Stimulated activated naive CD8-positive, alpha-beta T cell treated with anti-CD3 and anti-CD28 coated beads, Interleukin-15, amount 100 ng/mL, for 72 hours (primary cell): Measurements from ENCODE around the gene LHX5.
A peak's percentile ranks its signal among the peaks of the same experiment; 100 is the strongest.

Experiments
- ATAC-seq: fragments of 150-1000 bp; cut with Tn5 transposase; 2 replicates; pipeline ENCODE4 v1.10.0; 2021; ENCODE audit warnings: mild to moderate bottlenecking, moderate library complexity
- DNase-seq, 2 donors: peaks; one replicate each; pipeline ENCODE4 v3.0.0; 2021 to 2022
- H3K27ac Mint-ChIP-seq, 2 donors: one replicate each; pipeline ENCODE4 v1.8.0; 2022; ENCODE audit warnings: mild to moderate bottlenecking in 2 of 2, mixed read lengths in 2 of 2, moderate library complexity in 2 of 2
- H3K27me3 Mint-ChIP-seq: one replicate; pipeline ENCODE4 v1.8.0; 2022; ENCODE audit warnings: mixed read lengths
- H3K4me1 Mint-ChIP-seq: one replicate; pipeline ENCODE4 v1.8.0; 2022; ENCODE audit warnings: mild to moderate bottlenecking, mixed read lengths
- H3K4me3 Mint-ChIP-seq, 2 donors: one replicate each; pipeline ENCODE4 v1.8.0; 2022; ENCODE audit warnings: mild to moderate bottlenecking in 2 of 2, mixed read lengths in 2 of 2, moderate library complexity in 1 of 2
- H3K9me3 Mint-ChIP-seq, 2 donors: one replicate each; pipeline ENCODE4 v1.8.0; 2022; ENCODE audit warnings: mixed read lengths in 2 of 2

LHX5 gene

GRCh38 chr12:113462117-113462774 lies 9.4 kb downstream of the LHX5 start:
- DNase-seq (peak; percentile 72), ATAC-seq (peak; percentile 65)
- Mint-ChIP-seq H3K9me3 (no peaks in the 10 kb centered on the region), H3K27me3 (peaks cover 95% of the 10 kb centered on the region), H3K4me1 (peaks cover 20% of the 10 kb centered on the region), H3K4me3 (peak overlapping the region; percentile 65 to 82), H3K27ac (peak overlapping the region in 1 of 2 donors; percentile 36)

DNA sequence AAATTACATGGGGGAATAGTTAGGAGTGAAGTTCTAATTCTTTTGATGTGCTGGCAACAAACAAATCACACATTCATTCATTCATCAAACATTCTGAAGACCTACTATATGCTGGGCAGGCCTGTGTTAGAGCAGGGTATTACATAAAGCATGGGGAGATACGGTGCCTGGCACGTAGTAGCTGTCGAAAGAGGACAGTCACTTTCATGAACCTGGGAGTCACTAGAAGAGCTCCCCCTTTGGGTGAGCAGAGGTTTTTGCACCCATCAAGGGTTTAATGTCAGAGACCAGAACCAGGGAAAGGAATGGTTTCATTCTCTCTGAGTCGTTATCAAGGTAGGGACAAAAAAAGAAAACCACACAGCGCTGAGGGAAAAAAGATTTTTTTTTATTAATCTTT lies 10.0 kb downstream of the LHX5 start:
- H3K4me1 Mint-ChIP-seq: peaks cover 20% of the 10 kb centered on the region
- no peaks in the 10 kb centered on the region for H3K9me3 Mint-ChIP-seq
- DNase-seq (no peak), ATAC-seq (no peak)
- H3K4me3 Mint-ChIP-seq: no peak overlapping the region
- H3K27ac Mint-ChIP-seq: no peak overlapping the region
- peaks cover 95% of the 10 kb centered on the region for H3K27me3 Mint-ChIP-seq

GRCh38 chr12:113459981-113460380 lies 11.7 kb downstream of the LHX5 start:
- H3K27me3 Mint-ChIP-seq: peaks cover 88% of the 10 kb centered on the region
- ATAC-seq (no peak), DNase-seq (no peak)
- H3K4me1 Mint-ChIP-seq: peaks cover 20% of the 10 kb centered on the region
- no peaks in the 10 kb centered on the region for H3K9me3 Mint-ChIP-seq
- H3K27ac Mint-ChIP-seq: no peak overlapping the region
- no peak overlapping the region for H3K4me3 Mint-ChIP-seq

GRCh38 chr12:113457710-113458109 lies 14.0 kb downstream of the LHX5 start:
- Mint-ChIP-seq H3K4me3 (no peak overlapping the region), H3K9me3 (no peaks in the 10 kb centered on the region), H3K27ac (no peak overlapping the region), H3K4me1 (peaks cover 6% of the 10 kb centered on the region), H3K27me3 (peaks cover 66% of the 10 kb centered on the region)
- DNase-seq: no peak
- no peak for ATAC-seq

- Mint-ChIP-seq H3K9me3 (no peaks in the 10 kb centered on the region), H3K27ac (no peak overlapping the region), H3K27me3 (peaks cover 60% of the 10 kb centered on the region), H3K4me3 (no peak overlapping the region), H3K4me1 (peaks cover under 1% of the 10 kb centered on the region)
- ATAC-seq (no peak), DNase-seq (no peak)
Observed at GRCh38 chr12:113457185-113457584, 14.5 kb downstream of the LHX5 start.

GRCh38 chr12:113456761-113457160 lies 14.9 kb downstream of the LHX5 start:
- Mint-ChIP-seq H3K4me1 (no peaks in the 10 kb centered on the region), H3K4me3 (no peak overlapping the region), H3K27me3 (peaks cover 59% of the 10 kb centered on the region), H3K9me3 (no peaks in the 10 kb centered on the region), H3K27ac (no peak overlapping the region)
- DNase-seq (no peak), ATAC-seq (no peak)

GRCh38 chr12:113456199-113456598 lies 15.5 kb downstream of the LHX5 start:
- H3K27me3 Mint-ChIP-seq: peaks cover 53% of the 10 kb centered on the region
- DNase-seq (no peak), ATAC-seq (no peak)
- H3K9me3 Mint-ChIP-seq: no peaks in the 10 kb centered on the region
- no peaks in the 10 kb centered on the region for H3K4me1 Mint-ChIP-seq
- H3K4me3 Mint-ChIP-seq: no peak overlapping the region
- no peak overlapping the region for H3K27ac Mint-ChIP-seq

GRCh38 chr12:113453330-113453729 lies 18.3 kb downstream of the LHX5 start:
- H3K27ac Mint-ChIP-seq: no peak overlapping the region
- ATAC-seq (no peak), DNase-seq (no peak)
- H3K4me3 Mint-ChIP-seq: no peak overlapping the region
- H3K4me1 Mint-ChIP-seq: no peaks in the 10 kb centered on the region
- no peaks in the 10 kb centered on the region for H3K9me3 Mint-ChIP-seq
- H3K27me3 Mint-ChIP-seq: peaks cover 35% of the 10 kb centered on the region

GRCh38 chr12:113452458-113452857 lies 19.2 kb downstream of the LHX5 start:
- DNase-seq (no peak), ATAC-seq (no peak)
- Mint-ChIP-seq H3K27ac (no peak overlapping the region), H3K27me3 (peaks cover 35% of the 10 kb centered on the region), H3K4me3 (no peak overlapping the region), H3K4me1 (no peaks in the 10 kb centered on the region), H3K9me3 (no peaks in the 10 kb centered on the region)

DNA sequence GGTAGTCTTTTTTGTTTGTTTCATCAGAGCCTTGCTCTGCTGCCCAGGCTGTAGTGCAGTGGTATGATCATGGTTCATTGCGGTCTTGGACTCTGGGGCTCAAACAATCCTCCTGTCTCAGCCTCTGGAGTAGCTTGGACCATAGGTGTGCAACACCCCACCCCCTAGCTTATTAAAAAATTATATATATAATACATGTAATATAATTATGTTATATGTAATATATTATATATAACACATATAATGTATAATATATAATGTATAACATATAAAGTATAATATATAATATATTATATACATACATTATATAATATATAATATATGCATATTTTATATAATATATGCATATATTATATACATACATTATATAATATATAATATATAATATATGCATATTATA lies 21.8 kb downstream of the LHX5 start:
- DNase-seq: no peak
- peaks cover 42% of the 10 kb centered on the region for H3K27me3 Mint-ChIP-seq

GRCh38 chr12:113449299-113449698 lies 22.4 kb downstream of the LHX5 start:
- Mint-ChIP-seq H3K4me1 (no peaks in the 10 kb centered on the region), H3K4me3 (no peak overlapping the region), H3K9me3 (peaks cover 0 to 8% of the 10 kb centered on the region in 2 donors), H3K27ac (no peak overlapping the region), H3K27me3 (peaks cover 42% of the 10 kb centered on the region)
- DNase-seq (no peak), ATAC-seq (no peak)

More for the DNA sequence above, 21.8 kb downstream of the LHX5 start:
- H3K4me3 Mint-ChIP-seq: no peak overlapping the region
- no peak overlapping the region for H3K27ac Mint-ChIP-seq
- no peaks in the 10 kb centered on the region for H3K4me1 Mint-ChIP-seq
- H3K9me3 Mint-ChIP-seq: peaks cover 0 to 8% of the 10 kb centered on the region in 2 donors
- ATAC-seq: no peak

DNA sequence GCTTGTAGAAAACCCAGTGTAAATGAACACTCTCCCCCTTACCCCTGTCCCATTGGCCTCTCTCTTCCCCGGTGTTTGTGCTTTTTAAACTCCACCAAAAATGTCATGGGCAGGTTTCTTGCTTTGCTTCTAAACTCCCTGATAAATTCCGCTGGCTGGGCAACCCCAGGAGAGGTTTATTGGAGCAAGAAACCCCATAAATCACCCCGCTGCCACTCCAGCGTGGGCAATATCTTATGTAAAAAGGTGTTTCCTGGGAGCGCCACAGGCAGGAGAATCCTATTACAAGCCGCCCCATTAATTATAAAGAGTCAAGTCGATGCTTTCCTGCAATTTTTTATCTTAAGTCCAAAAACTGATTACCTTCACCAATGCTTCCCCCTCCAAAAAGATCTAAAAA lies 22.8 kb downstream of the LHX5 start:
- H3K4me3 Mint-ChIP-seq: no peak overlapping the region
- no peak for DNase-seq
- no peak overlapping the region for H3K27ac Mint-ChIP-seq
- peaks cover 42% of the 10 kb centered on the region for H3K27me3 Mint-ChIP-seq
- H3K9me3 Mint-ChIP-seq: peaks cover 0 to 8% of the 10 kb centered on the region in 2 donors
- no peaks in the 10 kb centered on the region for H3K4me1 Mint-ChIP-seq
- no peak for ATAC-seq

DNA sequence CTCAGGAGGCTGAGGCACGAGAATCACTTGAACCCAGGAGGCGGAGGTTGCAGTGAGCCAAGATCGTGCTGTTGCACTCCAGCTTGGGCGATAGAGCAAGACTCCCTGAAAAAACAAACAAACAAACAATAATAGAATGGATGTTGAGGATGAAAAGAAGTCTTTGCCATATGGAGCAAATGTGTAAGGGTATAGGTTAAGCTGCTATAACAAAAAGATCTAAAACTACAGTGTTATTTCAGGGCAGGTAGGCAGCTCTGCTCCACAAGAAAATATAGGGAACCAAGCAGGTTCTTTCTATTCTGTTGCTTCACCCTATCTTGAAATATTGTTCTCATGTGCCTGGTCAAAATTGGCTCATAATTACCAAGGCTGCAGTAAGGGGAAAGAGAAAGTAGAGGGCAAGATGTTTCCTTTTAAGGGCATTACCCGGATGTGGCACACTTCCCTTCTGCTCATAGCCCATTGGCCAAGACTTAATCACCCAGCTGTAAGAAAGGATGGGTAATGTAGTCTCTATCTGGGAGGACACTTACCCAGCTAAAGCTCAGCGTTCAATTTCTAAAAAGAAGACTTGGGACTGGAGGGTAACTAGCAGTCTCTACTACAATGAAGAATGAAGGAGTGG lies 26.0 kb downstream of the LHX5 start:
- ATAC-seq (peak; percentile 66), DNase-seq (no peak)
- peak overlapping the region in 1 of 2 donors; percentile 28 for H3K27ac Mint-ChIP-seq
- H3K9me3 Mint-ChIP-seq: peaks cover 0 to 8% of the 10 kb centered on the region in 2 donors
- H3K27me3 Mint-ChIP-seq: peaks cover 42% of the 10 kb centered on the region
- no peak overlapping the region for H3K4me3 Mint-ChIP-seq
- no peaks in the 10 kb centered on the region for H3K4me1 Mint-ChIP-seq

- Mint-ChIP-seq H3K27me3 (peaks cover 29% of the 10 kb centered on the region), H3K9me3 (peaks cover 0 to 8% of the 10 kb centered on the region in 2 donors), H3K4me1 (no peaks in the 10 kb centered on the region), H3K27ac (no peak overlapping the region), H3K4me3 (no peak overlapping the region)
- ATAC-seq (no peak), DNase-seq (no peak)
Observed at GRCh38 chr12:113443030-113443539, 28.6 kb downstream of the LHX5 start.

- H3K9me3 Mint-ChIP-seq: peaks cover 0 to 4% of the 10 kb centered on the region in 2 donors
- H3K27me3 Mint-ChIP-seq: peaks cover 11% of the 10 kb centered on the region
- no peak for ATAC-seq
- no peak for DNase-seq
- H3K4me1 Mint-ChIP-seq: no peaks in the 10 kb centered on the region
- H3K4me3 Mint-ChIP-seq: no peak overlapping the region
- no peak overlapping the region for H3K27ac Mint-ChIP-seq
Observed at GRCh38 chr12:113440947-113441782, 30.5 kb downstream of the LHX5 start.

GRCh38 chr12:113440336-113440735 lies 31.3 kb downstream of the LHX5 start:
- Mint-ChIP-seq H3K4me3 (no peak overlapping the region), H3K9me3 (no peaks in the 10 kb centered on the region), H3K27me3 (peaks cover 5% of the 10 kb centered on the region), H3K27ac (no peak overlapping the region), H3K4me1 (no peaks in the 10 kb centered on the region)
- ATAC-seq (no peak), DNase-seq (no peak)
